HG03066 (cell line): ENCODE data around the gene ZIC2.
"Not testable (repeated sequence)": the region's sequence is repeated elsewhere in the genome, so short reads cannot be mapped to it uniquely, and the experiment has no call there.

Source experiments
- ATAC-seq: cut with Tn5 transposase; IDR thresholded peaks from one replicate; pipeline ENCODE4 v1.9.1; 2021; ENCODE audit warnings: low read depth; ENCODE audit not compliant: unreplicated experiment

The ZIC2 gene

GRCh38 chr13:99995589-99996380, 14.2 kb downstream of the ZIC2 start:
- no peak for ATAC-seq

- ATAC-seq = no peak
These were observed 14.9 kb downstream of the ZIC2 start for GRCh38 chr13:99996381-99996973.

DNA sequence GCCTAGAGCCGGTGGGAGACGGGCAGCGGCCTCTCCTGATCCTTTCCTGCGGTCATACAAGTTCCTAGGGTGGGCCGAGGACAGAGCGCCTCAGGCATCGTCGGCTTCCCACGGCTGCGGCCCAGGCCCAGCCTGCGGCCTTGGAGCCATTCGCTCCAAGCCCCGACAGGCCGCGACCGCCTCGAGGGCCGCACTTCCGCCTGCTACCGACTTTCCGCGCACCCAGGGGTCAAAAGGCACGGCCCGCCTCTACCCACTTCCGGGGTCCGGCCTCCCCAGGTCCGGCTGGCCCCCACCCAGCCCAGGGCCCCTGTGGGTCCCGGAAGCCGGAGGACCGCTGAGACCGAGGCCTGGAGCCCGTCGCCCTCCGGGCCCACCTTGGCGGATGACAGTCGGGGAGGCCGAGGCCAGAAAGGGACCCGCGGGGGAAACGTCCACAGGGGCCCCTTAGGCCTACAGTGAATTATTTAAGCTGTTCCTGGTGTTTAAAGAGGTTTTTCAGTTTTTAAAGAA, 16.2 kb downstream of the ZIC2 start:
- ATAC-seq = no peak

- no peak for ATAC-seq
These were observed 16.7 kb downstream of the ZIC2 start for GRCh38 chr13:99998261-99998660.

- ATAC-seq = no peak
These were observed 33.0 kb downstream of the ZIC2 start for GRCh38 chr13:100014621-100015020.

DNA sequence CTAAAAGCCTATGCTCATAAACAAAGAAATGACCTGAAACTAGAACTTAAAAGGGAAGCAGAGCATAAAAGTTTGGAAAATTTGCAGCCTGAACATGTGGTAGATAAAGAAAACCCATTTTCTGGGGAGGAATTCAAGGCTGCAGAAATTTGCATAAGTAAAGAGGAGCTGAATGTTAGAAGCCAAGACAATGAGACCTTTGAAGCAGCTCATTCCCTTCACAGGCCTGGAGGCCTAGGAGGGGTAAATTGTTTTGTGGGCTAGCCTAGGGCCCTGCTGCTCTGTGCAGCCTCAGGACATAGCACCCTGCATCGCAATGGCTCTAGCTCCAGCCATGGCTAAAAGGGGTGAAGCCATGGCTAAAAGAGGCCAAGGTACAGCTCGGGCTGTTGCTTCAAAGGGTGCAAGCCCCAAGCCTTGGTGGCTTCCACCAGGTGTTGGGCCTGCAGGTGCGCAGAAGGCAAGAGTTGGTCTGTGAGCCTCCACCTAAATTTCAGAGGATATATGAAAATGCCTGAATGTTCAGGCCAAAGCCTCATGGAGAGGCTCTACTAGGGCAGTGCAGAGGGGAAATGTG, 38.3 kb downstream of the ZIC2 start:
- ATAC-seq = no peak

DNA sequence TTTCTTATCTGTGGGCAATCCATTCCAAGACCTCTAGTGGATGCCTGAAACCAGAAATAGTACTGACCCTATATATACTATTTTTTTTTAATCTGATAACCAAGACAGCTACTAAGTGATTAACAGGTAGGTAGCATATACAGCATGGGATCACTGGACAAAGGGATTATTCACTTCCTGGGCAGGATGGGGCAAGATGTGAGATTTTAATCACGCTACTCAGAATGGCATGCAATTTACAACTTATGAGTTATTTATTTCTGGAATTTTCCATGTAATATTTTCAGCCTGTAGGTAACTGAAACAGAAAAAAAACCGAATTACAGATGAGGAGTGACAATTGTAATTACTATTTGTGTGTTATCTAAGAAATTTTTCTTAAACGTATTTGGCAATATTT, 41.2 kb downstream of the ZIC2 start:
- no peak for ATAC-seq

- no peak for ATAC-seq
These were observed 42.4 kb downstream of the ZIC2 start for GRCh38 chr13:100024023-100024422.

- ATAC-seq = no peak
These were observed 48.3 kb downstream of the ZIC2 start for GRCh38 chr13:100029933-100030332.

GRCh38 chr13:100032642-100033041, 51.1 kb downstream of the ZIC2 start:
- ATAC-seq = not testable (repeated sequence)

DNA sequence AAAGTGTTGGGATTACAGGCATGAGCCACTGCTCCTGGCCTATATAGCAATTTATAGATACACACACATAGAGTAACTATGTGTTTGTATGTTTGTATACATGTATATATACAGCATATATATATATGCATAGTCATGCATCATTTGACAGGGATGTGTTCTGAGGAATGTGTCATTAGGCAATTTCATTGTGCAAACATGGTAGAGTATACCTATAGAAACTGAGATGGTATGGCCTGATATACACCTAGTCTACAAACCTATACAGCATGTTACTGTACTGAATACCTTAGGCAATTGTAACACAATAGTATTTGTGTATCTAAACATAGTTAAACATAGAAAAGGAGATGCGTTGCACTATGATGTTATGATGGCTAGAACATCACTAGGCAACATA, 54.4 kb downstream of the ZIC2 start:
- no peak for ATAC-seq
